WTC11 (cell line): ENCODE data around the gene SH3BGRL. TPM values are rescaled to one million over a fixed set of nuclear protein-coding genes. Genes with fewer than 3 reads are reported as not detected.

Source experiments
- ATAC-seq: fragments of 200-7000 bp; cut with Tn5 transposase; 2 replicates; pipeline ENCODE4 v1.10.0; 2021; ENCODE audit warnings: mild to moderate bottlenecking, moderate library complexity
- CTCF ChIA-PET: fragments of 300-600 bp; sonication (Branson Sonifier 250); formaldehyde crosslinking; loops from one replicate; lab custom pipeline; 2021; ENCODE audit warnings: antibody characterized with exemption; lab: Charles Lee
- POLR2A ChIA-PET: fragments of 350-600 bp; sonication (Branson Sonifier 250); formaldehyde crosslinking; loops from one replicate; lab custom pipeline; 2021; ENCODE audit warnings: antibody characterized with exemption; lab: Charles Lee
- DNase-seq: peaks from one replicate; pipeline ENCODE4 v3.0.0; 2021; ENCODE audit warnings: low spot score
- H3K27ac Mint-ChIP-seq: 2 replicates; pipeline ENCODE4 v1.8.0; 2021; ENCODE audit warnings: mixed read lengths
- H3K27me3 Mint-ChIP-seq: 2 replicates; pipeline ENCODE4 v1.8.0; 2021; ENCODE audit warnings: low read depth, mild to moderate bottlenecking, moderate library complexity, mixed read lengths
- H3K36me3 Mint-ChIP-seq: 2 replicates; pipeline ENCODE4 v1.8.0; 2021; ENCODE audit warnings: mixed read lengths
- H3K4me1 Mint-ChIP-seq: 2 replicates; pipeline ENCODE4 v1.8.0; 2022; ENCODE audit warnings: mixed read lengths
- H3K4me3 Mint-ChIP-seq: 2 replicates; pipeline ENCODE4 v1.8.0; 2021; ENCODE audit warnings: mild to moderate bottlenecking, moderate library complexity, mixed read lengths
- H3K9me3 Mint-ChIP-seq: 2 replicates; pipeline ENCODE4 v1.8.0; 2021; ENCODE audit warnings: mixed read lengths
- ATF6 ChIP-seq: sonication (generic); formaldehyde crosslinking; IDR thresholded peaks from 2 replicates; pipeline ENCODE4 v1.8.1; 2023; ENCODE audit warnings: mild to moderate bottlenecking, missing genetic modification reagents
- ELF4 ChIP-seq: sonication (generic); formaldehyde crosslinking; IDR thresholded peaks from 2 replicates; pipeline ENCODE4 v1.8.1; 2022; ENCODE audit warnings: low read depth, mild to moderate bottlenecking, moderate library complexity, missing genetic modification reagents
- ERG ChIP-seq: fragments of 250-450 bp; sonication (Bioruptor Pico); IDR thresholded peaks from 2 replicates; pipeline ENCODE4 v1.8.0; 2021; ENCODE audit warnings: mild to moderate bottlenecking
- FOXP1 ChIP-seq: sonication (generic); formaldehyde crosslinking; IDR thresholded peaks from 2 replicates; pipeline ENCODE4 v1.8.0; 2022; ENCODE audit warnings: missing genetic modification reagents, mild to moderate bottlenecking, moderate library complexity, borderline replicate concordance
- GABPB1 ChIP-seq: sonication (generic); formaldehyde crosslinking; IDR thresholded peaks from 2 replicates; pipeline ENCODE4 v1.8.1; 2023; ENCODE audit warnings: mild to moderate bottlenecking, missing genetic modification reagents
- GTF2I ChIP-seq: fragments of 250-450 bp; sonication (Bioruptor Pico); conservative IDR thresholded peaks from 2 replicates; pipeline ENCODE4 v1.4.0; 2021; ENCODE audit warnings: mild to moderate bottlenecking
- HMGA2 ChIP-seq: fragments of 250-450 bp; sonication (Bioruptor Pico); IDR thresholded peaks from 2 replicates; pipeline ENCODE4 v1.4.0; 2021; ENCODE audit warnings: mild to moderate bottlenecking, moderate library complexity
- JAZF1 ChIP-seq: fragments of 250-450 bp; sonication (Bioruptor Pico); IDR thresholded peaks from 2 replicates; pipeline ENCODE4 v1.9.0; 2021; ENCODE audit warnings: moderate library complexity, mild to moderate bottlenecking, inconsistent platforms
- NFATC4 ChIP-seq: fragments of 250-450 bp; sonication (Bioruptor Pico); IDR thresholded peaks from 2 replicates; pipeline ENCODE4 v1.9.0; 2021; ENCODE audit warnings: mild to moderate bottlenecking
- NR3C1 ChIP-seq: sonication (generic); formaldehyde crosslinking; conservative IDR thresholded peaks from 2 replicates; pipeline ENCODE4 v1.8.1; 2023; ENCODE audit warnings: low read depth, mild to moderate bottlenecking, missing genetic modification reagents
- PRDM15 ChIP-seq: sonication (generic); formaldehyde crosslinking; IDR thresholded peaks from 2 replicates; pipeline ENCODE4 v1.8.0; 2022; ENCODE audit warnings: missing genetic modification reagents
- RORB ChIP-seq: fragments of 250-450 bp; sonication (Bioruptor Pico); IDR thresholded peaks from 2 replicates; pipeline ENCODE4 v1.9.0; 2021; ENCODE audit warnings: mild to moderate bottlenecking
- SMAD3 ChIP-seq: sonication (generic); formaldehyde crosslinking; IDR thresholded peaks from 2 replicates; pipeline ENCODE4 v1.8.0; 2022; ENCODE audit warnings: missing genetic modification reagents, mild to moderate bottlenecking, borderline replicate concordance
- STAT6 ChIP-seq: sonication (generic); formaldehyde crosslinking; conservative IDR thresholded peaks from 2 replicates; pipeline ENCODE4 v1.8.1; 2023; ENCODE audit warnings: mild to moderate bottlenecking, low read depth, missing genetic modification reagents, moderate library complexity
- TCF7 ChIP-seq: sonication (generic); formaldehyde crosslinking; IDR thresholded peaks from 2 replicates; pipeline ENCODE4 v1.8.0; 2022; ENCODE audit warnings: mild to moderate bottlenecking, low read depth, missing genetic modification reagents, moderate library complexity
- ZNF317 ChIP-seq: sonication (generic); formaldehyde crosslinking; IDR thresholded peaks from 2 replicates; pipeline ENCODE4 v1.8.1; 2023; ENCODE audit warnings: low read depth, mild to moderate bottlenecking, moderate library complexity, missing genetic modification reagents, borderline replicate concordance
- ZNF396 ChIP-seq: fragments of 250-450 bp; sonication (Bioruptor Pico); IDR thresholded peaks from 2 replicates; pipeline ENCODE4 v1.8.0; 2021; ENCODE audit warnings: mild to moderate bottlenecking, moderate library complexity, borderline replicate concordance
- ZNF423 ChIP-seq: fragments of 250-450 bp; sonication (Bioruptor Pico); IDR thresholded peaks from 2 replicates; pipeline ENCODE4 v2.1.2; 2022; ENCODE audit warnings: mild to moderate bottlenecking, moderate library complexity
- ZNF532 ChIP-seq: fragments of 250-450 bp; sonication (Bioruptor Pico); IDR thresholded peaks from 2 replicates; pipeline ENCODE4 v1.9.0; 2021; ENCODE audit warnings: mild to moderate bottlenecking, borderline replicate concordance
- ZNF671 ChIP-seq: fragments of 250-450 bp; sonication (Bioruptor Pico); IDR thresholded peaks from 2 replicates; pipeline ENCODE4 v1.8.0; 2021; ENCODE audit warnings: mild to moderate bottlenecking
- total RNA-seq: library from RNA; stranded (reverse); gene quantifications from 3 replicates; pipeline ENCODE4 v1.2.3, GENCODE V29; 2021

Gene SH3BGRL
- total RNA-seq, 1 experiment from 2014 or later, result 37.3 TPM

GRCh38 chrX:81286075-81286474, 84.2 kb downstream of the SH3BGRL start:
- no peak for TF ChIP-seq GABPB1 (CRISPR knock-in tag)
- TF ChIP-seq STAT6 (CRISPR knock-in tag), result no peak
- no peak for TF ChIP-seq TCF7 (CRISPR knock-in tag)
- TF ChIP-seq ATF6, result no peak
- TF ChIP-seq ZNF317 (CRISPR knock-in tag), result no peak
- no peak for TF ChIP-seq ZNF671 (CRISPR knock-in tag)
- no peak for TF ChIP-seq SMAD3 (CRISPR knock-in tag)
- no peak for TF ChIP-seq ZNF423 (CRISPR knock-in tag)
- no peak for TF ChIP-seq HMGA2
- TF ChIP-seq GTF2I, result no peak
- TF ChIP-seq NFATC4, result no peak
- TF ChIP-seq FOXP1 (CRISPR knock-in tag), result no peak
- no peak for TF ChIP-seq ELF4 (CRISPR knock-in tag)
- no peak for TF ChIP-seq ERG (CRISPR knock-in tag)
- no peak for TF ChIP-seq ZNF532 (CRISPR knock-in tag)
- TF ChIP-seq, all 79 proteins: peak for 0
- DNase-seq, result no peak

GRCh38 chrX:81286608-81287007, 84.7 kb downstream of the SH3BGRL start:
- Mint-ChIP-seq H3K27me3 (no peaks in the 10 kb centered on the region; the same call in 1 of the 2 replicates), H3K27ac (no peak overlapping the region), H3K4me1 (no peaks in the 10 kb centered on the region), H3K9me3 (peaks cover 55% of the 10 kb centered on the region), H3K36me3 (peaks cover 53% of the 10 kb centered on the region), H3K4me3 (no peak overlapping the region)
- no peak for TF ChIP-seq PRDM15
- no peak for TF ChIP-seq ZNF396 (CRISPR knock-in tag)
- no peak for TF ChIP-seq JAZF1 (CRISPR knock-in tag)
- TF ChIP-seq RORB, result no peak
- no peak for TF ChIP-seq NR3C1 (CRISPR knock-in tag)
- ChIA-PET CTCF (no interaction called here), POLR2A (no interaction called here)
- ATAC-seq (no peak), DNase-seq (no peak)

More at GRCh38 chrX:81286075-81286474, 84.2 kb downstream of the SH3BGRL start:
- Mint-ChIP-seq H3K9me3 (peaks cover 58% of the 10 kb centered on the region), H3K4me3 (no peak overlapping the region), H3K36me3 (peaks cover 52% of the 10 kb centered on the region), H3K4me1 (no peaks in the 10 kb centered on the region), H3K27ac (no peak overlapping the region), H3K27me3 (no peaks in the 10 kb centered on the region; the same call in 1 of the 2 replicates)
- CTCF ChIA-PET, result no interaction called here
- no peak for ATAC-seq
- POLR2A ChIA-PET, result no interaction called here
